Neural cell (in vitro differentiated cells): ENCODE results near the gene FN3K. TPM values are rescaled to one million over a fixed set of nuclear protein-coding genes. Genes with fewer than 3 reads are reported as not detected.
"Not testable (repeated sequence)": the region's sequence is repeated elsewhere in the genome, so short reads cannot be mapped to it uniquely, and the experiment has no call there.

Experiments used
- H2AFZ ChIP-seq: fragments of 200-600, 300-800 bp; sonication (generic), shearing (Covaris generic); 2 replicates; pipeline ENCODE4 v1.6.0; 2014; ENCODE audit warnings: low read depth, mild to moderate bottlenecking, antibody characterized with exemption, low read length, moderate library complexity
- H3F3A ChIP-seq: fragments of 200-600 bp; shearing (Covaris generic); 2 replicates; pipeline ENCODE4 v1.6.1; 2016; ENCODE audit warnings: mild to moderate bottlenecking, moderate library complexity, mixed read lengths, antibody characterized with exemption, low read length; ENCODE audit not compliant: insufficient read depth, poor library complexity, severe bottlenecking
- H3K27ac ChIP-seq: fragments of 200-600, 300-800 bp; sonication (generic), shearing (Covaris generic); 2 replicates; pipeline ENCODE4 v1.5.1; 2014; ENCODE audit warnings: mild to moderate bottlenecking, low read length, moderate library complexity
- H3K27me3 ChIP-seq: fragments of 300-800, 200-600 bp; sonication (generic), shearing (Covaris generic); 2 replicates; pipeline ENCODE4 v1.6.0; 2014; ENCODE audit warnings: mild to moderate bottlenecking, low read depth, low read length, moderate library complexity; ENCODE audit not compliant: insufficient read depth
- H3K36me3 ChIP-seq: fragments of 300-800, 200-600 bp; sonication (generic), shearing (Covaris generic); 2 replicates; pipeline ENCODE4 v1.5.1; 2014; ENCODE audit warnings: mild to moderate bottlenecking, antibody characterized with exemption, low read length, moderate library complexity; ENCODE audit not compliant: insufficient read depth
- H3K4me2 ChIP-seq: fragments of 300-800, 200-600 bp; sonication (generic), shearing (Covaris generic); 2 replicates; pipeline ENCODE4 v1.6.0; 2014; ENCODE audit warnings: mild to moderate bottlenecking, low read length
- H3K4me3 ChIP-seq: fragments of 300-800, 200-600 bp; sonication (generic), shearing (Covaris generic); 2 replicates; pipeline ENCODE4 v1.5.1; 2014; ENCODE audit warnings: mild to moderate bottlenecking, low read length, moderate library complexity
- H3K79me2 ChIP-seq: fragments of 200-600 bp; shearing (Covaris generic); replicated peaks from 2 replicates; pipeline ENCODE4 v1.6.0; 2014; ENCODE audit warnings: mild to moderate bottlenecking, low read length, moderate library complexity; ENCODE audit not compliant: insufficient read depth
- H3K9ac ChIP-seq: fragments of 300-800, 200-600 bp; sonication (generic), shearing (Covaris generic); 2 replicates; pipeline ENCODE4 v1.6.1; 2016; ENCODE audit warnings: mild to moderate bottlenecking, low read length, mixed read lengths
- H3K9me2 ChIP-seq: fragments of 200-600 bp; shearing (Covaris generic); 2 replicates; pipeline ENCODE4 v1.6.1; 2016; ENCODE audit warnings: mild to moderate bottlenecking, low read length, mixed read lengths; ENCODE audit not compliant: insufficient read depth
- H3K9me3 ChIP-seq: fragments of 200-600, 300-800 bp; sonication (generic), shearing (Covaris generic); 2 replicates; pipeline ENCODE4 v1.6.1; 2016; ENCODE audit warnings: mild to moderate bottlenecking, mixed run types, low read length, moderate library complexity, mixed read lengths
- H4K20me1 ChIP-seq: fragments of 200-600 bp; shearing (Covaris generic); 2 replicates; pipeline ENCODE4 v1.6.1; 2016; ENCODE audit warnings: mild to moderate bottlenecking, mixed run types; ENCODE audit not compliant: insufficient read depth
- EP300 ChIP-seq: fragments of 450-650 bp; conservative IDR thresholded peaks from 2 replicates; pipeline ENCODE4 v1.6.1; 2014; ENCODE audit warnings: antibody characterized with exemption, mild to moderate bottlenecking, moderate library complexity; ENCODE audit not compliant: poor library complexity, severe bottlenecking
- EZH2 ChIP-seq: fragments of 200-600, 300-800 bp; shearing (Covaris generic), sonication (generic); IDR thresholded peaks from 2 replicates; pipeline ENCODE4 v1.6.1; 2014; ENCODE audit warnings: antibody characterized with exemption, low read length, borderline replicate concordance, mild to moderate bottlenecking; ENCODE audit not compliant: insufficient read depth, poor library complexity, severe bottlenecking
- MXI1 ChIP-seq: fragments of 450-650 bp; conservative IDR thresholded peaks from 2 replicates; pipeline ENCODE4 v1.6.1; 2014; ENCODE audit warnings: antibody characterized with exemption, mild to moderate bottlenecking; ENCODE audit not compliant: poor library complexity, severe bottlenecking
- POLR2AphosphoS5 ChIP-seq: IDR thresholded peaks from 2 replicates; pipeline ENCODE4 v1.6.1; 2012
- RAD21 ChIP-seq: fragments of 450-650 bp; conservative IDR thresholded peaks from 2 replicates; pipeline ENCODE4 v1.6.1; 2014; ENCODE audit warnings: antibody characterized with exemption, mild to moderate bottlenecking, moderate library complexity
- SMC3 ChIP-seq: fragments of 450-650 bp; conservative IDR thresholded peaks from 2 replicates; pipeline ENCODE4 v1.6.1; 2014; ENCODE audit warnings: antibody characterized with exemption, mild to moderate bottlenecking, moderate library complexity; ENCODE audit not compliant: poor library complexity
- TAF1 ChIP-seq: IDR thresholded peaks from 2 replicates; pipeline ENCODE4 v1.6.1; 2012; ENCODE audit warnings: low read depth
- polyA plus RNA-seq: library from polyadenylated mRNA; depleted of rRNA; stranded (reverse); fragments of >200 nt; gene quantifications from 2 replicates; pipeline ENCODE4 v1.2.3, GENCODE V29; 2014
- TF ChIP-seq, protein P1 (sequence below): fragments of 450-650 bp; IDR thresholded peaks from 2 replicates; pipeline ENCODE4 v1.5.1; 2014; ENCODE audit warnings: antibody characterized with exemption, mild to moderate bottlenecking, moderate library complexity; ENCODE audit not compliant: poor library complexity, severe bottlenecking
- TF ChIP-seq, protein P2 (sequence below): IDR thresholded peaks from 2 replicates; pipeline ENCODE4 v1.6.1; 2012; ENCODE audit warnings: borderline replicate concordance

The FN3K gene
- polyA plus RNA-seq, 1 donor from 2014 or later, result 6.0 TPM

DNA sequence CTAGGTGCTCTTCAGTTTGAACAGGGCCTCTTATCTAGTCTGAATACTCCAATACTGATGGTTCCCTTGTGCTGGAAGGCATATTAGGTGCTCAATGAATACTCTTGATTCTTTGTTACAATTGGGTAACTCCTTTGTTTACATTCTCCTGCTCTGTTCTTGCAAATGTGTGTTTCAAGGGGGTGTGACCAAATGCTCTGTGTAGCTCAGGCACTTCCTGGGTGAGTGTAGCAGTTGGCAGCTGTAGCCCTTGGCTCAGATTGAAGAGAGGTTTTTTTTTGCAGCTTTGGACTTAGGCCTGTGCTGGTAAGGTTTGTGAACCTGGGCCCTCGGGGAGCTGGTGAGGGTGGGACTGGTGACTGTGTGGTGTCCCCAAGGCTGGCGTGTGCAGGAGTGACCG lies 36.6 kb downstream of the FN3K start:
- Histone ChIP-seq H3K27me3 (no peaks in the 10 kb centered on the region), H3K4me3 (no peak overlapping the region), H3K27ac (no peak overlapping the region), H2AFZ (no peak overlapping the region), H3K36me3 (peaks cover 10% of the 10 kb centered on the region), H3K79me2 (no peaks in the 10 kb centered on the region), H3F3A (no peaks in the 10 kb centered on the region), H3K4me2 (no peak overlapping the region), H3K9me3 (no peaks in the 10 kb centered on the region), H3K9ac (no peak overlapping the region), H3K9me2 (no peaks in the 10 kb centered on the region), H4K20me1 (no peaks in the 10 kb centered on the region)
- TF ChIP-seq EZH2 (no peak), RAD21 (no peak), MXI1 (no peak), EP300 (no peak), SMC3 (no peak), TAF1 (no peak), POLR2AphosphoS5 (no peak)
- TF ChIP-seq, protein P1, sequence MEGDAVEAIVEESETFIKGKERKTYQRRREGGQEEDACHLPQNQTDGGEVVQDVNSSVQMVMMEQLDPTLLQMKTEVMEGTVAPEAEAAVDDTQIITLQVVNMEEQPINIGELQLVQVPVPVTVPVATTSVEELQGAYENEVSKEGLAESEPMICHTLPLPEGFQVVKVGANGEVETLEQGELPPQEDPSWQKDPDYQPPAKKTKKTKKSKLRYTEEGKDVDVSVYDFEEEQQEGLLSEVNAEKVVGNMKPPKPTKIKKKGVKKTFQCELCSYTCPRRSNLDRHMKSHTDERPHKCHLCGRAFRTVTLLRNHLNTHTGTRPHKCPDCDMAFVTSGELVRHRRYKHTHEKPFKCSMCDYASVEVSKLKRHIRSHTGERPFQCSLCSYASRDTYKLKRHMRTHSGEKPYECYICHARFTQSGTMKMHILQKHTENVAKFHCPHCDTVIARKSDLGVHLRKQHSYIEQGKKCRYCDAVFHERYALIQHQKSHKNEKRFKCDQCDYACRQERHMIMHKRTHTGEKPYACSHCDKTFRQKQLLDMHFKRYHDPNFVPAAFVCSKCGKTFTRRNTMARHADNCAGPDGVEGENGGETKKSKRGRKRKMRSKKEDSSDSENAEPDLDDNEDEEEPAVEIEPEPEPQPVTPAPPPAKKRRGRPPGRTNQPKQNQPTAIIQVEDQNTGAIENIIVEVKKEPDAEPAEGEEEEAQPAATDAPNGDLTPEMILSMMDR, result no peak
- TF ChIP-seq, protein P2, sequence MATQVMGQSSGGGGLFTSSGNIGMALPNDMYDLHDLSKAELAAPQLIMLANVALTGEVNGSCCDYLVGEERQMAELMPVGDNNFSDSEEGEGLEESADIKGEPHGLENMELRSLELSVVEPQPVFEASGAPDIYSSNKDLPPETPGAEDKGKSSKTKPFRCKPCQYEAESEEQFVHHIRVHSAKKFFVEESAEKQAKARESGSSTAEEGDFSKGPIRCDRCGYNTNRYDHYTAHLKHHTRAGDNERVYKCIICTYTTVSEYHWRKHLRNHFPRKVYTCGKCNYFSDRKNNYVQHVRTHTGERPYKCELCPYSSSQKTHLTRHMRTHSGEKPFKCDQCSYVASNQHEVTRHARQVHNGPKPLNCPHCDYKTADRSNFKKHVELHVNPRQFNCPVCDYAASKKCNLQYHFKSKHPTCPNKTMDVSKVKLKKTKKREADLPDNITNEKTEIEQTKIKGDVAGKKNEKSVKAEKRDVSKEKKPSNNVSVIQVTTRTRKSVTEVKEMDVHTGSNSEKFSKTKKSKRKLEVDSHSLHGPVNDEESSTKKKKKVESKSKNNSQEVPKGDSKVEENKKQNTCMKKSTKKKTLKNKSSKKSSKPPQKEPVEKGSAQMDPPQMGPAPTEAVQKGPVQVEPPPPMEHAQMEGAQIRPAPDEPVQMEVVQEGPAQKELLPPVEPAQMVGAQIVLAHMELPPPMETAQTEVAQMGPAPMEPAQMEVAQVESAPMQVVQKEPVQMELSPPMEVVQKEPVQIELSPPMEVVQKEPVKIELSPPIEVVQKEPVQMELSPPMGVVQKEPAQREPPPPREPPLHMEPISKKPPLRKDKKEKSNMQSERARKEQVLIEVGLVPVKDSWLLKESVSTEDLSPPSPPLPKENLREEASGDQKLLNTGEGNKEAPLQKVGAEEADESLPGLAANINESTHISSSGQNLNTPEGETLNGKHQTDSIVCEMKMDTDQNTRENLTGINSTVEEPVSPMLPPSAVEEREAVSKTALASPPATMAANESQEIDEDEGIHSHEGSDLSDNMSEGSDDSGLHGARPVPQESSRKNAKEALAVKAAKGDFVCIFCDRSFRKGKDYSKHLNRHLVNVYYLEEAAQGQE, result no peak

DNA sequence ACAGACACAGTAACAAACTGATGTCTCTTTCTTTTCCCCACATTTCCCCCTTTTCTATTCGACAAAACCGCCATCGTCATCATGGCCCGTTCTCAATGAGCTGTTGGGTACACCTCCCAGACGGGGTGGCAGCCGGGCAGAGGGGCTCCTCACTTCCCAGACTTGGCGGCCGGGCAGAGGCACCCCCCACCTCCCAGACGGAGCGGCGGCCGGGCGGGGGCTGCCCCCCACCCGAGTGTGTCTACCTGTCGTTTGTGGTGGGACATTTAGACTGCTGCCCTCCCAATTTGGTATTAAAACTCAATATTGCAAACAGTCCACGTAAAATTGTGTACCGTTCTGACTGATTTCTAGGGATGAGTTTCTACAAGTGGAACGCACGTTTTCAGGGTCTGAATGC lies 39.0 kb downstream of the FN3K start:
- H3K9me3 ChIP-seq, H2AFZ ChIP-seq, H3K27ac ChIP-seq, H3K4me3 ChIP-seq, H3K36me3 ChIP-seq, H4K20me1 ChIP-seq, H3K4me2 ChIP-seq, H3K9me2 ChIP-seq, H3K27me3 ChIP-seq, H3K79me2 ChIP-seq, H3K9ac ChIP-seq, H3F3A ChIP-seq: not testable (repeated sequence)
